Adrenal gland (tissue), 5 donors: ENCODE results near the gene ATP8A2.

Source experiments
- CTCF ChIP-seq, 6 experiments: fragments of 450-650 bp in 4 of 6; fragments of 200-600 bp in 2 of 6; sonication (generic) in 1 of 6; IDR thresholded peaks; 1 replicate in 5 of 6; 2 replicates in 1 of 6; pipeline versions ENCODE4 v1.5.1 to v1.8.0; 2016 to 2021; ENCODE audit warnings: antibody characterized with exemption in 6 of 6, mild to moderate bottlenecking in 2 of 6, moderate library complexity in 1 of 6
- POLR2A ChIP-seq, 2 donors: fragments of 450-650 bp; IDR thresholded peaks; one replicate each; pipeline ENCODE4 v1.6.1; 2017; ENCODE audit warnings: antibody characterized with exemption in 2 of 2, mild to moderate bottlenecking in 2 of 2, moderate library complexity in 1 of 2
- donor health status: DM: no; HTN: no; CAD: no.

DNA sequence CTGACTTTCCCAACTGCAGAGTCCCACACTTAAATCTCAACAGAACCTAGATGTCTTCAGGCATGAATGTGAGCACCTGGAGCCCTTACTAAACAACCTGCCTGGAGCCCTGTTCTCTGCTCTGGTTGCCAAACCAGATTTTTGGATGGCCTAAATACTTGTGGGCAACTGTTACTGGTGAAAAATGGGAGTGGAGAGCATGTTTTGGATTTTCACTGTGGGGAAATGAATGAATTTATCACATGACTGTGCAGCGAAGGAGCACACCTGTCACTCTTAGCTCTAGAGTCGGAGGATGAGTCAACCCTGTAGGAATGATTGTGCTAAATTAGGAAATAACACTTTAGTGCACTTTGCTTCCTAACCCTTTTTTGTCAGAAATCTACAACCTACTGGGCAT is 649.7 kb downstream of the ATP8A2 start:
- TF ChIP-seq CTCF (IDR thresholded peaks at IDR 0.05) (no peak), POLR2A (IDR thresholded peaks at IDR 0.05) (no peak)
